ENCODE data around the gene RBKS.

Gene RBKS

DNA sequence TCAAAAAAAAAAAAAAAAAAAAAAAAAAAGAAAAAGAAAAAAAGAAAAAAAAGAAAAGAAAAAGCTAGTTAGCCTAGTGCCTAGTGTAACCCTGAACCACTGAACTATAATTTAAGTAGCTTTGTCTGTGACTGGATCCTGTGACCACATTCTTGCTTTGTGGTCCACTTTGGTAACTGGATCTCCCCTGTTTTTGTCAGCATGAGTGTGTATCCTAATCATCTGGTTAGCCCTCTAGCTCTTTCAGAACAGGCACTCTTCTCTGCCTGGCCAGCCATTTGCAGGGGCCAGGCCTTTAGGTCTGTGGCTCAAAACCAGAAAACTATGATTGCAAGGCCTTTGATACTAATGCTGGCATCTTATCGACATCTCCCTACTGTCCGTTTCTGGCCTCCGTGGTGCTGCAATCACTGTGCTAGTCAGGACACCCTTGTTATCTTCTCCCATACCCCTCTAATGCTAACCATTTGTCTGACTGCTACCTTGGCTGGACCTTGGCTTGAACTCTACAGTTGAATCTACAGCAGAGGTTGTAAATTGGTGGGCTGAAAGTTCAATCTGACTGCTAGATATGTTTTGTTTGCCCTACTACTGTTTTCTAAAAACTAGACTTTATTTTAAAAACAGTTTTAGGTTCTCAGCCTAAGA, 40.5 kb downstream of the RBKS start:
- Histone ChIP-seq H3K9ac (no peak overlapping the region), H3K4me1 (ENCODE audit: low read depth, poor library complexity, severe bottlenecking) (peaks cover 16% of the 10 kb centered on the region), H3K79me2 (ENCODE audit: insufficient read depth, low read depth) (no peaks in the 10 kb centered on the region), H4K20me1 (ENCODE audit: insufficient read depth) (no peaks in the 10 kb centered on the region), H3K4me3 (IDR thresholded peaks at IDR 0.05; ENCODE audit: insufficient read depth, low read depth, low read length) (no peak overlapping the region), H3K4me2 (peak overlapping the region; percentile 15; the same call in 1 of the 2 replicates), H3K36me3 (ENCODE audit: insufficient read depth) (no peaks in the 10 kb centered on the region), H3K27me3 (ENCODE audit: insufficient read depth, low read depth) (no peaks in the 10 kb centered on the region), H3K27ac (no peak overlapping the region; the same call in 1 of the 2 replicates), H2AFZ (ENCODE audit: low read depth) (no peak overlapping the region)
- TF ChIP-seq, protein P1, sequence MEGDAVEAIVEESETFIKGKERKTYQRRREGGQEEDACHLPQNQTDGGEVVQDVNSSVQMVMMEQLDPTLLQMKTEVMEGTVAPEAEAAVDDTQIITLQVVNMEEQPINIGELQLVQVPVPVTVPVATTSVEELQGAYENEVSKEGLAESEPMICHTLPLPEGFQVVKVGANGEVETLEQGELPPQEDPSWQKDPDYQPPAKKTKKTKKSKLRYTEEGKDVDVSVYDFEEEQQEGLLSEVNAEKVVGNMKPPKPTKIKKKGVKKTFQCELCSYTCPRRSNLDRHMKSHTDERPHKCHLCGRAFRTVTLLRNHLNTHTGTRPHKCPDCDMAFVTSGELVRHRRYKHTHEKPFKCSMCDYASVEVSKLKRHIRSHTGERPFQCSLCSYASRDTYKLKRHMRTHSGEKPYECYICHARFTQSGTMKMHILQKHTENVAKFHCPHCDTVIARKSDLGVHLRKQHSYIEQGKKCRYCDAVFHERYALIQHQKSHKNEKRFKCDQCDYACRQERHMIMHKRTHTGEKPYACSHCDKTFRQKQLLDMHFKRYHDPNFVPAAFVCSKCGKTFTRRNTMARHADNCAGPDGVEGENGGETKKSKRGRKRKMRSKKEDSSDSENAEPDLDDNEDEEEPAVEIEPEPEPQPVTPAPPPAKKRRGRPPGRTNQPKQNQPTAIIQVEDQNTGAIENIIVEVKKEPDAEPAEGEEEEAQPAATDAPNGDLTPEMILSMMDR (conservative IDR thresholded peaks at IDR 0.05; ENCODE audit: low read depth, low read length), result no peak

- no peak overlapping the region for H3K27ac ChIP-seq
- no peaks in the 10 kb centered on the region for H4K20me1 ChIP-seq (ENCODE audit: insufficient read depth)
- H3K4me2 ChIP-seq, result no peak overlapping the region
- H3K79me2 ChIP-seq (ENCODE audit: insufficient read depth, low read depth), result no peaks in the 10 kb centered on the region
- TF ChIP-seq, protein P1 (conservative IDR thresholded peaks at IDR 0.05; ENCODE audit: low read depth, low read length), result no peak
- no peak overlapping the region for H3K9ac ChIP-seq
- H3K4me3 ChIP-seq (IDR thresholded peaks at IDR 0.05; ENCODE audit: insufficient read depth, low read depth, low read length), result no peak overlapping the region
- no peaks in the 10 kb centered on the region for H3K36me3 ChIP-seq (ENCODE audit: insufficient read depth)
- H3K27me3 ChIP-seq (ENCODE audit: insufficient read depth, low read depth), result no peaks in the 10 kb centered on the region
- peaks cover 16% of the 10 kb centered on the region for H3K4me1 ChIP-seq (ENCODE audit: low read depth, poor library complexity, severe bottlenecking)
- no peak overlapping the region for H2AFZ ChIP-seq (ENCODE audit: low read depth)
Measured at GRCh38 chr2:27847333-27847732, 42.9 kb downstream of the RBKS start.

GRCh38 chr2:27844821-27845255, 45.3 kb downstream of the RBKS start:
- TF ChIP-seq, protein P1 (conservative IDR thresholded peaks at IDR 0.05; ENCODE audit: low read depth, low read length), result no peak
- H3K27me3 ChIP-seq (ENCODE audit: insufficient read depth, low read depth), result no peaks in the 10 kb centered on the region
- peaks cover 12% of the 10 kb centered on the region for H3K4me1 ChIP-seq (ENCODE audit: low read depth, poor library complexity, severe bottlenecking)
- no peaks in the 10 kb centered on the region for H4K20me1 ChIP-seq (ENCODE audit: insufficient read depth)
- H3K9ac ChIP-seq, result no peak overlapping the region
- no peaks in the 10 kb centered on the region for H3K79me2 ChIP-seq (ENCODE audit: insufficient read depth, low read depth)
- no peak overlapping the region for H3K27ac ChIP-seq
- H3K36me3 ChIP-seq (ENCODE audit: insufficient read depth), result no peaks in the 10 kb centered on the region
- no peak overlapping the region for H3K4me3 ChIP-seq (IDR thresholded peaks at IDR 0.05; ENCODE audit: insufficient read depth, low read depth, low read length)
- no peak overlapping the region for H2AFZ ChIP-seq (ENCODE audit: low read depth)
- H3K4me2 ChIP-seq, result no peak overlapping the region

GRCh38 chr2:27843992-27844391, 46.2 kb downstream of the RBKS start:
- TF ChIP-seq, protein P1 (conservative IDR thresholded peaks at IDR 0.05; ENCODE audit: low read depth, low read length), result no peak
- H3K27ac ChIP-seq, result no peak overlapping the region
- no peak overlapping the region for H3K9ac ChIP-seq

More at GRCh38 chr2:27843992-27844391, 46.2 kb downstream of the RBKS start:
- Histone ChIP-seq H3K27me3 (ENCODE audit: insufficient read depth, low read depth) (no peaks in the 10 kb centered on the region), H3K36me3 (ENCODE audit: insufficient read depth) (no peaks in the 10 kb centered on the region), H2AFZ (ENCODE audit: low read depth) (no peak overlapping the region), H3K4me3 (IDR thresholded peaks at IDR 0.05; ENCODE audit: insufficient read depth, low read depth, low read length) (no peak overlapping the region), H3K4me2 (no peak overlapping the region), H3K79me2 (ENCODE audit: insufficient read depth, low read depth) (no peaks in the 10 kb centered on the region), H4K20me1 (ENCODE audit: insufficient read depth) (no peaks in the 10 kb centered on the region), H3K4me1 (ENCODE audit: low read depth, poor library complexity, severe bottlenecking) (peaks cover 3% of the 10 kb centered on the region)
